IMR-90 (cell line): Measurements from ENCODE around the gene CNIH2. TPM values are rescaled to one million over a fixed set of nuclear protein-coding genes. Genes with fewer than 3 reads are reported as not detected.

Experiments used
- ATAC-seq: fragments of 200-7000 bp; cut with Tn5 transposase; 2 replicates; pipeline ENCODE4 v1.9.1; 2020; ENCODE audit warnings: low read depth, mild to moderate bottlenecking, moderate library complexity
- BruUV-seq: library from RNA; stranded (reverse); fragments of 400-500 nt; replicated peaks from 2 replicates; lab custom pipeline; 2021; lab: Mats Ljungman, UMichigan
- CTCF ChIA-PET: fragments of 300-600 bp; formaldehyde crosslinking; extraction: SDS; loops from one replicate; lab custom pipeline; 2021; ENCODE audit warnings: antibody characterized with exemption; lab: Yijun Ruan, JAX
- POLR2A ChIA-PET: fragments of 300-600 bp; sonication (Branson Sonifier 250); formaldehyde crosslinking; loops from one replicate; lab custom pipeline; 2022; ENCODE audit warnings: antibody characterized with exemption; ENCODE audit not compliant: unreplicated experiment; lab: Charles Lee
- DNase-seq: peaks from one replicate; pipeline ENCODE4 v3.0.0; 2013
- H2AFZ ChIP-seq: replicated peaks from 2 replicates; pipeline ENCODE3; 2013; ENCODE audit warnings: low read length, mild to moderate bottlenecking; ENCODE audit not compliant: poor library complexity
- H2AK5ac ChIP-seq: 2 replicates; pipeline ENCODE4 v1.6.1; 2013; ENCODE audit warnings: low read depth, low read length, inconsistent platforms
- H2AK9ac ChIP-seq: replicated peaks from 2 replicates; pipeline ENCODE3; 2013; ENCODE audit warnings: mild to moderate bottlenecking, low read depth, low read length, moderate library complexity; ENCODE audit not compliant: poor library complexity
- H2BK120ac ChIP-seq: 2 replicates; pipeline ENCODE4 v1.6.1; 2013; ENCODE audit warnings: low read depth, low read length, inconsistent platforms
- H2BK15ac ChIP-seq: 3 replicates; pipeline ENCODE4 v1.6.1; 2013; ENCODE audit warnings: low read depth, low read length, inconsistent platforms
- H2BK20ac ChIP-seq: 2 replicates; pipeline ENCODE4 v1.6.1; 2013; ENCODE audit warnings: low read depth, mild to moderate bottlenecking, inconsistent platforms, low read length, moderate library complexity
- H2BK5ac ChIP-seq: 2 replicates; pipeline ENCODE4 v1.6.1; 2013; ENCODE audit warnings: mild to moderate bottlenecking, low read depth, low read length, inconsistent platforms; ENCODE audit not compliant: poor library complexity, severe bottlenecking
- H3K14ac ChIP-seq: replicated peaks from 2 replicates; pipeline ENCODE4 v1.6.1; 2013; ENCODE audit warnings: low read depth, low read length, inconsistent platforms
- H3K18ac ChIP-seq: 2 replicates; pipeline ENCODE4 v1.6.1; 2013; ENCODE audit warnings: low read depth, low read length, control low read depth
- H3K23ac ChIP-seq: 2 replicates; pipeline ENCODE4 v1.6.1; 2013; ENCODE audit warnings: low read depth, low read length, inconsistent platforms
- H3K27ac ChIP-seq: 2 replicates; pipeline ENCODE4 v1.5.1; 2013; ENCODE audit warnings: mild to moderate bottlenecking, control low read depth, low read length; ENCODE audit not compliant: insufficient read depth
- H3K27me3 ChIP-seq: 2 replicates; pipeline ENCODE4 v1.6.1; 2013; ENCODE audit warnings: low read length; ENCODE audit not compliant: control insufficient read depth, insufficient read depth
- H3K36me3 ChIP-seq: 2 replicates; pipeline ENCODE4 v1.6.1; 2013; ENCODE audit warnings: low read length, mixed read lengths; ENCODE audit not compliant: control insufficient read depth, insufficient read depth
- H3K4ac ChIP-seq: 2 replicates; pipeline ENCODE4 v1.6.1; 2013; ENCODE audit warnings: low read depth, low read length, inconsistent platforms
- H3K4me1 ChIP-seq: 2 replicates; pipeline ENCODE4 v1.6.1; 2013; ENCODE audit warnings: low read length, mixed read lengths; ENCODE audit not compliant: control insufficient read depth, insufficient read depth
- H3K4me2 ChIP-seq: 2 replicates; pipeline ENCODE4 v1.6.1; 2013; ENCODE audit warnings: low read depth, mild to moderate bottlenecking, control low read depth, low read length, moderate library complexity
- H3K4me3 ChIP-seq: 2 replicates; pipeline ENCODE4 v1.5.1; 2013; ENCODE audit warnings: low read depth, mild to moderate bottlenecking, control low read depth, low read length, moderate library complexity; ENCODE audit not compliant: insufficient read depth
- H3K56ac ChIP-seq: 2 replicates; pipeline ENCODE4 v1.6.1; 2013; ENCODE audit warnings: low read length, inconsistent platforms; ENCODE audit not compliant: insufficient read depth; ENCODE audit errors: extremely low read depth
- H3K79me1 ChIP-seq, 2 experiments: 2 replicates each; pipeline ENCODE4 v1.6.1; 2013; ENCODE audit warnings: low read length in 2 of 2, inconsistent platforms in 1 of 2, low read depth in 1 of 2
- H3K9ac ChIP-seq: 2 replicates; pipeline ENCODE4 v1.6.1; 2013; ENCODE audit warnings: low read depth, low read length, control low read depth
- H3K9me1 ChIP-seq: 2 replicates; pipeline ENCODE4 v1.6.1; 2013; ENCODE audit warnings: low read length, inconsistent platforms; ENCODE audit not compliant: insufficient read depth
- H3K9me3 ChIP-seq: 2 replicates; pipeline ENCODE4 v1.6.1; 2013; ENCODE audit warnings: low read length; ENCODE audit not compliant: control insufficient read depth, insufficient read depth
- H4K20me1 ChIP-seq: 2 replicates; pipeline ENCODE4 v1.6.1; 2013; ENCODE audit warnings: low read length, inconsistent platforms; ENCODE audit not compliant: insufficient read depth
- H4K5ac ChIP-seq: 2 replicates; pipeline ENCODE4 v1.6.1; 2013; ENCODE audit warnings: mild to moderate bottlenecking, low read depth, low read length, control low read depth
- H4K8ac ChIP-seq, 2 experiments: 2 replicates each; pipeline ENCODE4 v1.6.1; 2013; ENCODE audit warnings: low read depth in 2 of 2, low read length in 2 of 2, control low read depth in 1 of 2, inconsistent platforms in 1 of 2
- H4K91ac ChIP-seq: 2 replicates; pipeline ENCODE4 v1.6.1; 2013; ENCODE audit warnings: low read depth, low read length, inconsistent platforms; ENCODE audit not compliant: insufficient read depth
- BHLHE40 ChIP-seq: fragments of 150-350 bp; IDR thresholded peaks from 2 replicates; pipeline ENCODE4 v1.6.1; 2016; ENCODE audit warnings: mild to moderate bottlenecking, low read depth, low read length
- CEBPB ChIP-seq: IDR thresholded peaks from 2 replicates; pipeline ENCODE4 v1.6.1; 2012; ENCODE audit warnings: low read depth, low read length, improper control_type of control experiment
- CHD1 ChIP-seq: IDR thresholded peaks from 2 replicates; pipeline ENCODE4 v1.6.1; 2012; ENCODE audit warnings: low read depth, low read length, improper control_type of control experiment
- FOS ChIP-seq: fragments of 150-350 bp; IDR thresholded peaks from 2 replicates; pipeline ENCODE4 v1.6.1; 2016; ENCODE audit warnings: low read depth, low read length
- MAFK ChIP-seq: IDR thresholded peaks from 2 replicates; pipeline ENCODE4 v1.6.1; 2012; ENCODE audit warnings: low read depth, low read length, improper control_type of control experiment
- MAZ ChIP-seq: IDR thresholded peaks from 2 replicates; pipeline ENCODE4 v1.6.1; 2012; ENCODE audit warnings: low read depth, mild to moderate bottlenecking, low read length, improper control_type of control experiment, moderate library complexity, borderline replicate concordance
- MXI1 ChIP-seq: IDR thresholded peaks from 2 replicates; pipeline ENCODE4 v1.6.1; 2012; ENCODE audit warnings: low read depth, mild to moderate bottlenecking, low read length, moderate library complexity, borderline replicate concordance
- NFE2L2 ChIP-seq: fragments of 150-350 bp; IDR thresholded peaks from 2 replicates; pipeline ENCODE4 v1.6.1; 2016; ENCODE audit warnings: low read depth, mild to moderate bottlenecking, low read length
- POLR2A ChIP-seq: IDR thresholded peaks from 2 replicates; pipeline ENCODE4 v1.6.1; 2012; ENCODE audit warnings: mild to moderate bottlenecking, low read depth, low read length
- RAD21 ChIP-seq: IDR thresholded peaks from 2 replicates; pipeline ENCODE4 v1.6.1; 2012; ENCODE audit warnings: low read length, improper control_type of control experiment
- RCOR1 ChIP-seq: IDR thresholded peaks from 2 replicates; pipeline ENCODE4 v1.6.1; 2012; ENCODE audit warnings: mild to moderate bottlenecking, low read length, improper control_type of control experiment; ENCODE audit not compliant: insufficient replicate concordance
- RFX5 ChIP-seq: IDR thresholded peaks from 2 replicates; pipeline ENCODE4 v1.8.0; 2012; ENCODE audit warnings: low read depth, mild to moderate bottlenecking, low read length, moderate library complexity
- SMC3 ChIP-seq: fragments of 150-350 bp; IDR thresholded peaks from 2 replicates; pipeline ENCODE4 v1.6.1; 2016; ENCODE audit warnings: low read depth, mild to moderate bottlenecking, antibody characterized with exemption, low read length, moderate library complexity
- USF2 ChIP-seq: fragments of 150-350 bp; IDR thresholded peaks from 2 replicates; pipeline ENCODE4 v1.6.1; 2017; ENCODE audit warnings: mild to moderate bottlenecking, antibody characterized with exemption, low read length, low read depth
- WGBS, 2 experiments: methylation state at CpG; one replicate each; pipeline versions ENCODE4 v1.1.5 to v1.1.7; 2013; ENCODE audit warnings: missing lambda C conversion rate in 2 of 2; ENCODE audit not compliant: insufficient read length in 1 of 2; ENCODE audit errors: extremely low coverage in 2 of 2; 5-methylcytosine and 5-hydroxymethylcytosine counted together
- dilution Hi-C: fragments of 300-500 bp; cut with HindIII; formaldehyde crosslinking; loops from one replicate; pipeline ENCODE4 v1.14.3; 2018; ENCODE audit warnings: low sequenced_read_pairs; ENCODE audit not compliant: unreplicated experiment
- in situ Hi-C: fragments of 300-500 bp; cut with MboI; formaldehyde crosslinking; loops from 3 replicates; pipeline ENCODE4 v1.14.3; 2019; ENCODE audit warnings: low sequenced_read_pairs, inconsistent platforms, mixed read lengths
- intact Hi-C: fragments of 100-400 bp; cut with micrococcal nuclease; formaldehyde crosslinking; loops from 2 replicates; pipeline ENCODE4 v1.10.0; 2022
- polyA plus RNA-seq, 3 experiments: library from polyadenylated mRNA; depleted of rRNA; stranded (reverse); fragments of >200 nt; gene quantifications; 2 replicates each; pipeline ENCODE4 v1.2.3, GENCODE V29; 2012; ENCODE audit warnings: low replicate concordance in 1 of 3
- total RNA-seq: library from RNA; depleted of rRNA; stranded (reverse); fragments of >200 nt; gene quantifications from 2 replicates; pipeline ENCODE4 v1.2.3, GENCODE V29; 2012
- TF ChIP-seq, protein P1 (sequence below): conservative IDR thresholded peaks from 2 replicates; pipeline ENCODE4 v1.5.1; 2012; ENCODE audit warnings: mild to moderate bottlenecking, low read depth, low read length, improper control_type of control experiment

Gene CNIH2
- total and polyA plus RNA-seq, 2 of the 4 experiments (the other 2 are of a cell fraction), result 0.54 to 3.4 TPM

GRCh38 chr11:66312549-66313320 lies 34.8 kb downstream of the CNIH2 start:
- Histone ChIP-seq H4K91ac (peak overlapping the region; percentile 77), H3K4ac (peak overlapping the region; percentile 81), H3K27me3 (no peaks in the 10 kb centered on the region), H3K23ac (peak overlapping the region; percentile 37), H2BK20ac (no peak overlapping the region), H3K36me3 (no peaks in the 10 kb centered on the region), H3K9me3 (no peaks in the 10 kb centered on the region), H2BK5ac (peak overlapping the region; percentile 77), H2AK5ac (peak overlapping the region; percentile 77), H4K20me1 (peaks cover 39% of the 10 kb centered on the region), H2BK15ac (peak overlapping the region; percentile 11; the same call in 1 of the 3 replicates), H4K8ac (peak overlapping the region; percentile 53 to 74; a peak in 3 of 4 replicates), H3K4me3 (peak overlapping the region; percentile 72), H3K9me1 (peaks cover 2% of the 10 kb centered on the region), H3K14ac (peak overlapping the region; percentile 94), H3K79me1 (peaks cover 0 to 34% of the 10 kb centered on the region in 2 experiments; a peak in 2 of 4 replicates), H3K56ac (peak overlapping the region; percentile 76), H2BK120ac (peak overlapping the region; percentile 89), H3K27ac (peak overlapping the region; percentile 93), H2AK9ac (peak overlapping the region; percentile 93), H4K5ac (peak overlapping the region; percentile 34), H3K9ac (peak overlapping the region; percentile 95), H3K18ac (peak overlapping the region; percentile 35), H2AFZ (peak overlapping the region; percentile 94), H3K4me2 (peak overlapping the region; percentile 92), H3K4me1 (peaks cover 20% of the 10 kb centered on the region)
- dilution Hi-C loops (no loop called here), in situ Hi-C loops (no loop called here), intact Hi-C loops (loop anchor here (1.0 kb wide), 2 partner anchors 16 to 24 kb away; partner anchors contain the start of gene RIN1)
- no TSS peak for BruUV-seq
- ChIA-PET POLR2A (interaction anchor here (0.6 to 2.9 kb wide), 7 partner anchors 9 to 74 kb away, joined by 3 to 23 read pairs (median 6); partner anchors contain the start of gene RIN1), CTCF (interaction anchor here (0.5 to 2.4 kb wide), 9 partner anchors 10 to 76 kb away, joined by 3 to 17 read pairs (median 5); partner anchors contain the start of gene RIN1)
- ATAC-seq (peak; percentile 75), DNase-seq (peak; percentile 99)
- TF ChIP-seq USF2 (no peak), FOS (no peak), RAD21 (no peak), SMC3 (no peak), BHLHE40 (no peak; the same call in 1 of the 2 replicates), RFX5 (no peak), CHD1 (no peak), MAZ (peak; percentile 72), CEBPB (no peak), NFE2L2 (no peak), RCOR1 (no peak), MXI1 (no peak; the same call in 1 of the 2 replicates), POLR2A (peak; percentile 68; the same call in 1 of the 2 replicates), MAFK (no peak)
- TF ChIP-seq, protein P1, sequence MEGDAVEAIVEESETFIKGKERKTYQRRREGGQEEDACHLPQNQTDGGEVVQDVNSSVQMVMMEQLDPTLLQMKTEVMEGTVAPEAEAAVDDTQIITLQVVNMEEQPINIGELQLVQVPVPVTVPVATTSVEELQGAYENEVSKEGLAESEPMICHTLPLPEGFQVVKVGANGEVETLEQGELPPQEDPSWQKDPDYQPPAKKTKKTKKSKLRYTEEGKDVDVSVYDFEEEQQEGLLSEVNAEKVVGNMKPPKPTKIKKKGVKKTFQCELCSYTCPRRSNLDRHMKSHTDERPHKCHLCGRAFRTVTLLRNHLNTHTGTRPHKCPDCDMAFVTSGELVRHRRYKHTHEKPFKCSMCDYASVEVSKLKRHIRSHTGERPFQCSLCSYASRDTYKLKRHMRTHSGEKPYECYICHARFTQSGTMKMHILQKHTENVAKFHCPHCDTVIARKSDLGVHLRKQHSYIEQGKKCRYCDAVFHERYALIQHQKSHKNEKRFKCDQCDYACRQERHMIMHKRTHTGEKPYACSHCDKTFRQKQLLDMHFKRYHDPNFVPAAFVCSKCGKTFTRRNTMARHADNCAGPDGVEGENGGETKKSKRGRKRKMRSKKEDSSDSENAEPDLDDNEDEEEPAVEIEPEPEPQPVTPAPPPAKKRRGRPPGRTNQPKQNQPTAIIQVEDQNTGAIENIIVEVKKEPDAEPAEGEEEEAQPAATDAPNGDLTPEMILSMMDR, result no peak
- 0% methylated on average over 8 of the region's 52 CpGs; no CpG with 5 or more reads in 1 of the 2 experiments for WGBS, 2 experiments
